Stimulated activated CD8-positive, alpha-beta memory T cell treated with anti-CD3 and anti-CD28 coated beads, Interleukin-4, amount 100 ng/mL, for 48 hours (primary cell): Measurements from ENCODE around the gene SRRD.
"Not testable (repeated sequence)": the region's sequence is repeated elsewhere in the genome, so short reads cannot be mapped to it uniquely, and the experiment has no call there.

Experiments used
- DNase-seq: peaks from one replicate; pipeline ENCODE4 v3.0.0-alpha.2; 2020

SRRD gene

GRCh38 chr22:26525946-26526564 lies 42.4 kb downstream of the SRRD start:
- DNase-seq: no peak

DNA sequence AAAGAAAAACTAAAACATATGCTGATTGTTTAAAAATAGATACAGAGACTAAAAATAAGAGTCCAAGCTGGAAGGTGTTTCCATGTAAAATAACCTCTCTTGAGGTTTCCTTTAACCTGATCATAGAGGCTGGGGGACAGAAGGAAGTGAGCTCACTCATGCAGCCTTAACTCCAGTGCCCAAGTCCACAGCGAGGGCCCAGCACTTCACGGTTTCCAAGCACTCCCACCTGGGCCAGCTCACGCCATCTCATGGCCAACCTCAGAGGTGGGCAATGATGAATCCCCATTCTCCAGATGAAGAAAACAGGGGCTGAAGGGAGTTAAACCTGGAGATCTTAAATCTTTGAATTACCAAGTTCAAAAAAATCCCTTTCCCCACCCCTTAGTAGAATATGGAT lies 43.5 kb downstream of the SRRD start:
- no peak for DNase-seq

DNA sequence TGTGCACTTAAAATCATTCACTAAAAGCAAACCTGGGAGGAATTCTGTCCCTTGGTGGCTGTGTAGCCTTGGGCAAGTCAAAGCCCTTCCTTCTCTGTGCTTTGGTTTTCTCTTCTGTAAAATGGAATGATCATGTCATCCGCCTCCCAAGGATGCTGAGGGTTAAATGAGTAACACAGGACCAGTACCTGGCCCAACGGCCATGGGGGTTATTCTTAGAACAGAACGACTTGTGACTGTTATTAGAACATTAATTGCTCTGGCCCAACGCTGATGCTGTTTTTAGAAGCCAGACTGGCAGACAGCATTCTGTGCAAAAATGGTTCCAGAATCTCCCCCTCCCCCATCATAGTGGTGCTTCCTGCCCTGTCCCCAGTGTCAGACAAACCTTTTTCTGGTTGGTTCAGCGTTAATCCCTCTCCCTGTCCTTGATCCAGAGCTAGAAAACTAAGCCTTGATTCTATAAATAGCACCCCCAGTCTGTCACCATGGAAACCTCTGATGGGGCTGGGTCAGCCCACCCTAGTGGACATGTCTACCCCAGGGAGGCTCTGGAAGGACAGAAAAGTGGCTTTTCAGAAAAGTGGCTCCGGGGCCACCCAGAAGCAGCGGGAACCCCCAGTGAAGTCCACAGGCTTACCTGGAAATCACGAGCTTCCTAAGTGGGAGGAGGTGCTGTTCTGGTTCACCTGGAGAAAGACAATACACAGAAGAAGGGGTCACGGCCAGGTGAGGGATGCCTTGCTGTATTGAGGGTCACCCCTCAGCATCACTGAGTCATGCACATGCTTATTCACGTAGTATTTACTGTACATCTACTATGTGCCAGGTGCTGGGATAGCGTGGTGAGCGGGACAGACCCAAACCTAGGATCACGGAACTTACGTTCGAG lies 44.1 kb downstream of the SRRD start:
- no peak for DNase-seq

DNA sequence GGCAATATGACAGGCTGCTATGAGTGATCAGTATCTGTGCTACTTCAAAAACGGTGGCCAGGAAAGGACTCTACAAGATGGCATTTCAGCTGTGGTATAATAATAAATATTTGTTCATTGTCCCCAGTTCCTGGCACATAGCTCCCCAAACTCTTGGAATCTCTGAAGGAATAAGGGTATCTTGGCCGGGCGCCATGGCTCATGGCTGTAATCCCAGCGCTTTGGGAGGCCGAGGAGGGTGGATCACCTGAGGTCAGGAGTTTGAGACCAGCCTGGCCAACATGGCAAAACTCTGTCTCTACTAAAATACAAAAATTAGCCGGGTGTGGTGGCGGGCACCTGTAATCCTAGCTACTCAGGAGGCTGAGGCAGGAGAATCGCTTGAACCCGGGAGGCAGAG lies 44.8 kb downstream of the SRRD start:
- DNase-seq: not testable (repeated sequence)

GRCh38 chr22:26529345-26529744 lies 45.7 kb downstream of the SRRD start:
- DNase-seq: no peak

DNA sequence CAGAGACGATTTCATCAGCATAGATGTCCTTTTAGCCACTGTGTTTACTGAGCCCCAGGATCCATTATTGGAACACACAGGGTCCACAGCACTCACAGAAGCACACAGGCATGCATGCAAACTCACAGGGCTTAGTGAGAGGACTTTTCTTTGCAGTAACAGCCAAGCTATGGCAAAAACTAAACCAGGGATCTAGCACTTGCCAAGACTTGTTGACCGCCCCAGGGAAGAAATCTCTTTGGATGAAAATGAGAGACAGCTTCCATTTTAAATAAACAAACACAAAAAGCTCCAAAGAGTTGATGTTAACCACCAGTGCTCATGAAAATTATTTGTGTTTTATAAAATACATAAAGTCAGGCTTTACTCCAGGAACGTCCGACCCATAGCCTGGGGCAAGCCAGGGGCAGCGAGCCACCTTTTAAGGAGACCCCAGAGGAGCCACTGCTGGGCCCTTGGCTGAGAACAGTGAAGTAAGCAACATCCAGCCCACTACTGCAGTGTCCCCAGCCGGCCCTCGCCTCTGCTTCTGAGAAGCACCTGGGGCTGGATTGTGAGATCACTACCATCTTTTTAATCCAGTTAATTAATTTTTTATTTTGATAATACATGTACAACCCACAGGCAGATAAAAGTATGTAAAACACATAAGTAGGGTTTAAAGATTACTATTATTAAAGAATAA lies 50.6 kb downstream of the SRRD start:
- no peak for DNase-seq

GRCh38 chr22:26534874-26535602 lies 51.4 kb downstream of the SRRD start:
- no peak for DNase-seq

DNA sequence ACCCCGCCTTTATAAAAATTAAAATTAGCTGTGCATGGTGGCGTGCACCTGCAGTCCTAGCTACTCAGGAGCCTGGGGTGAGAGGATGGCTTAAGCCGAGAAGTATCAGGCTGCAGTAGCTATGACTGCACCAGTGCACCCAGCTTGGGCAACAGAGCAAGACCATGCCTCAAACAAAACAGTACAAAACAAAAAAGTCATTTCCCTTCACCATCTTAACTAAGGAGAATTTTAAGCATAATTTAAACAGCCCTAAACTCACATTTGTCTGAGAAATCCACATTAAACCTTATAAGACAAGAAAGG lies 51.9 kb downstream of the SRRD start:
- no peak for DNase-seq

DNA sequence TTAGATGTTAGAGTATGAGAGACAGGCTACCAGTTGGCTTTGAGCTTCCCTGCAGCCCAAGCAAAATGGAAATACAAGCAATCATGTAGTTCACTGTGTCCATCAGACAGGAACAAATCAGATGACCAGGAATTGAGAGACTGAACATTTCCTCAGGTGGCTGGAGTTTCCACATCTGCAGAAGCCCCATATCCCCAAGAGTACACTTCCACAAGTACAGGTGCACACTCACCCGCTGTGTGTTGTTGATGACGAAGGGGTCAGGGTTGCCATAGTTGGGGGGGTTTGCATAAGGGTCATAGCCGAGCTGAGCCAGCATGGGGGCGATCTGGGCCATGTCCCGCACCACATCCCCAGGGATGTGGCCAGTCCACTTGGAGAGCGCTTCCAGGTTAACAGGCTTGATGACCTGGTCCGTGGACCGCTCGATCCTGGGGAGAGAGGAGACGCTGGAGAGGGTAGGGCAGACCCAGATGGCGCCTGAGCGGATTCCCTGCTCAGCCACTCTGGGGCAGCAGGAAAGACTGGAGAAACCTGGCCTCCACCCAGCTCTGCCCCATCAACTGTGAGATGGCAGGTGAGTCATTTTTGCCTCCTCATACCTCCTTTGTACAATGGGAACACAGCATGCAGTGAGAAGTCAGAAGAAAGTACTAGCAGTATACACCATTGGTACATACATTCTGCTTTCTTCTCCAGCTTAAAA lies 52.5 kb downstream of the SRRD start:
- DNase-seq: no peak

GRCh38 chr22:26536762-26537134 lies 53.1 kb downstream of the SRRD start:
- no peak for DNase-seq

DNA sequence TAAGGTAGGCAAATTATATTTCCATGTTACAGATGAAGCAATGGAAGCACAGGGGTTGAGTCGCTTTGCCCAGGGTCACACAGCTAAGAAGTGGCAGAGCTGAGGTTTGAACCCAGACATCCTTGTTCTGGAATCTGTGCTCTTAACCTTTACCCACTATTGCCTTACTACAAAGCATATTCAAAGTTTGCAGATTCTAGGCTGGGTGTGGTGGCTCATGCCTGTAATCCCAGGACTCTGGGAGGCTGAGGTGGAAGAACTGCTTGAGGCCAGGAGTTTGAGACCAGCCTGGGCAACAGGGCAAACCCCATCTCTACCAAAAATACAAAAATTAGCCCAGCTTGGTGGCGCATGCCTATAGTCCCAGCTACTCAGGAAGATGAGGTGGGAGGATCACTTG lies 56.4 kb downstream of the SRRD start:
- DNase-seq: no peak

DNA sequence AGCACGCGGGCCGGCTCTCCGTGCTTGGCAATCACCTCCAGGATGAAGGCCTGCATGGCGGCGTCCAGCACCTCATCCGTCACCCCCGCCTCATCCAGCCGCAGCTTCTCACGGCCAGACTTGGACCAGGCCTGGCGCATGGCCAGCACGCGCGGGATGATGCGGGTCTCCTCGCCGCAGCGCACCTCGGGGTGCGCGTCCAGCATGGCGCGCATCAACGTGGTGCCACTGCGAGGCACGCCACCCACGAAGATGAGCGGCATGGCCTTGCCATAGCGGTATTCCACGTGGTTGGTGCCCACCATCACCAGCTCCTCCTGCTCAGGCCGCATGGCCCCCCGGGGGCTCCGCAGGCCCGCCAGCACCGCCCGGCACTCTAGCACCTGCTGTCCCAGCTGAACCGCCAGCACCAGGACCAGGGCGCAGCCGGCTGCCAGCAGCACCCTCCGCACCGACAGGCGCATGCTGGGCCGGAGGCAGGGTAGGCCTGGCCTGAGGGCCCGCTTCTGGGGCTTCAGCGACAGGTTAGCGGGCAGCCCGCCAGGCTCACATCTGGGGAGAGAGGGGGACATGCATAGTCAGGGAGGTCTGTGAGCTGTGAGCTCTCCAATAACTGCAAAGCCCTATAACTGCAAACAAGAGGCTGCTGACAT lies 57.6 kb downstream of the SRRD start:
- DNase-seq: no peak

- no peak for DNase-seq
These were observed 59.2 kb downstream of the SRRD start for GRCh38 chr22:26542831-26543230.
